Measurements from ENCODE around the gene TTC3.

Gene TTC3

GRCh38 chr21:37145635-37146111 lies 72.6 kb downstream of the TTC3 start (continued):
- no peak for TF ChIP-seq ZBTB10 (tag by site-specific recombination; IDR thresholded peaks at IDR 0.05)
- TF ChIP-seq KLF8 (tag by site-specific recombination; IDR thresholded peaks at IDR 0.05), result peak; percentile 52
- no peak for TF ChIP-seq ZNF433 (tag by site-specific recombination; IDR thresholded peaks at IDR 0.05; ENCODE audit: low read depth)
- TF ChIP-seq GLI2 (tag by site-specific recombination; IDR thresholded peaks at IDR 0.05; ENCODE audit: borderline replicate concordance, low read depth), result no peak; the same call in 1 of the 2 replicates
- no peak for TF ChIP-seq ZNF785 (tag by site-specific recombination; IDR thresholded peaks at IDR 0.05)
- no peak for TF ChIP-seq ZNF211 (tag by site-specific recombination; IDR thresholded peaks at IDR 0.05; ENCODE audit: low read depth)
- peak; percentile 54; the same call in 1 of the 2 replicates for TF ChIP-seq ZBTB44 (tag by site-specific recombination; IDR thresholded peaks at IDR 0.05)
- no peak for TF ChIP-seq ZNF223 (tag by site-specific recombination; IDR thresholded peaks at IDR 0.05)
- no peak; the same call in 1 of the 2 replicates for TF ChIP-seq ZNF692 (tag by site-specific recombination; IDR thresholded peaks at IDR 0.05)
- TF ChIP-seq ZNF843 (tag by site-specific recombination; IDR thresholded peaks at IDR 0.05), result no peak
- no peak for TF ChIP-seq ZNF302 (tag by site-specific recombination; IDR thresholded peaks at IDR 0.05; ENCODE audit: low read depth)
- TF ChIP-seq ZNF10 (tag by site-specific recombination; IDR thresholded peaks at IDR 0.05), result no peak; the same call in none of the 2 replicates
- TF ChIP-seq OSR2 (tag by site-specific recombination; IDR thresholded peaks at IDR 0.05), result peak; percentile 65
- TF ChIP-seq WT1 (tag by site-specific recombination; IDR thresholded peaks at IDR 0.05), result peak; percentile 83
- TF ChIP-seq ZNF530 (tag by site-specific recombination; IDR thresholded peaks at IDR 0.05; ENCODE audit: low read depth), result no peak
- no peak for TF ChIP-seq ZNF280D (tag by site-specific recombination; IDR thresholded peaks at IDR 0.05)
- TF ChIP-seq ZFP41 (tag by site-specific recombination; IDR thresholded peaks at IDR 0.05; ENCODE audit: borderline replicate concordance), result no peak
- no peak for TF ChIP-seq YY1 (tag by site-specific recombination; IDR thresholded peaks at IDR 0.05)
- TF ChIP-seq BCL11A (tag by site-specific recombination; IDR thresholded peaks at IDR 0.05; ENCODE audit: low read depth), result peak; percentile 78; the same call in 1 of the 2 replicates
- no peak for TF ChIP-seq ZNF114 (tag by site-specific recombination; IDR thresholded peaks at IDR 0.05)
- no peak for TF ChIP-seq ZNF157 (tag by site-specific recombination; IDR thresholded peaks at IDR 0.05)
- TF ChIP-seq GFI1B (tag by site-specific recombination; IDR thresholded peaks at IDR 0.05), result no peak
- no peak for TF ChIP-seq ZNF776 (tag by site-specific recombination; IDR thresholded peaks at IDR 0.05; ENCODE audit: borderline replicate concordance)
- no peak for TF ChIP-seq ZNF488 (tag by site-specific recombination; IDR thresholded peaks at IDR 0.05)
- peak; percentile 22 for TF ChIP-seq ZNF600 (tag by site-specific recombination; IDR thresholded peaks at IDR 0.05)
- no peak for TF ChIP-seq ZNF624 (tag by site-specific recombination; IDR thresholded peaks at IDR 0.05)
- TF ChIP-seq ZNF362 (tag by site-specific recombination; IDR thresholded peaks at IDR 0.05), result no peak
- no peak for TF ChIP-seq ZNF248 (tag by site-specific recombination; IDR thresholded peaks at IDR 0.05)
- peak; percentile 48; the same call in 1 of the 2 replicates for TF ChIP-seq ZNF629 (tag by site-specific recombination; IDR thresholded peaks at IDR 0.05)
- TF ChIP-seq TRIM28 (IDR thresholded peaks at IDR 0.05; ENCODE audit: borderline replicate concordance, low read length), result 0 out of 2 replicates have a peak, but pooled peaks have one; percentile 12
- 0 out of 2 replicates have a peak, but pooled peaks have one; percentile 26 for TF ChIP-seq ZBTB17 (tag by site-specific recombination; IDR thresholded peaks at IDR 0.05)
